Glutamatergic neuron (in vitro differentiated cells): ENCODE data around the gene AVPI1. TPM values are rescaled to one million over a fixed set of nuclear protein-coding genes. Genes with fewer than 3 reads are reported as not detected.
"Not testable (repeated sequence)": the region's sequence is repeated elsewhere in the genome, so short reads cannot be mapped to it uniquely, and the experiment has no call there.

Source experiments
- DNase-seq: peaks from one replicate; pipeline ENCODE4 v3.0.0; 2022
- H3K27ac Mint-ChIP-seq: one replicate; pipeline ENCODE4 v1.8.0; 2020; ENCODE audit warnings: mild to moderate bottlenecking, mixed read lengths, inconsistent platforms; ENCODE audit not compliant: unreplicated experiment
- H3K27me3 Mint-ChIP-seq: one replicate; pipeline ENCODE4 v1.8.0; 2020; ENCODE audit warnings: mild to moderate bottlenecking, moderate library complexity, mixed read lengths, inconsistent platforms; ENCODE audit not compliant: unreplicated experiment
- H3K36me3 Mint-ChIP-seq: one replicate; pipeline ENCODE4 v1.8.0; 2020; ENCODE audit warnings: mild to moderate bottlenecking, mixed read lengths, inconsistent platforms; ENCODE audit not compliant: unreplicated experiment
- H3K4me1 Mint-ChIP-seq: one replicate; pipeline ENCODE4 v1.8.0; 2020; ENCODE audit warnings: mild to moderate bottlenecking, low read depth, mixed read lengths, inconsistent platforms; ENCODE audit not compliant: unreplicated experiment
- H3K4me3 Mint-ChIP-seq: one replicate; pipeline ENCODE4 v1.8.0; 2020; ENCODE audit warnings: mild to moderate bottlenecking, mixed read lengths, inconsistent platforms; ENCODE audit not compliant: unreplicated experiment
- H3K9me3 Mint-ChIP-seq: one replicate; pipeline ENCODE4 v1.8.0; 2020; ENCODE audit warnings: mild to moderate bottlenecking, moderate library complexity, mixed read lengths, inconsistent platforms; ENCODE audit not compliant: unreplicated experiment
- CTCF ChIP-seq: fragments of 200-600 bp; sonication (generic); IDR thresholded peaks from one replicate; pipeline ENCODE4 v1.5.0; 2021; ENCODE audit not compliant: partially characterized antibody, unreplicated experiment
- total RNA-seq: library from RNA; stranded (reverse); fragmentation: NEBNext Ultra II Directional; extraction: Animal tissue kit (Norgen Biotek cat#: 25700); gene quantifications from one replicate; pipeline ENCODE4 v1.2.1, GENCODE V29; 2021; ENCODE audit not compliant: unreplicated experiment

AVPI1 gene
- total RNA-seq, 1 donor from 2014 or later = 4.5 TPM

GRCh38 chr10:97656777-97657176 lies 30.3 kb downstream of the AVPI1 start:
- TF ChIP-seq CTCF = no peak
- Mint-ChIP-seq H3K4me1 (peaks cover 7% of the 10 kb centered on the region), H3K4me3 (no peak overlapping the region), H3K27me3 (peaks cover 4% of the 10 kb centered on the region), H3K36me3 (no peaks in the 10 kb centered on the region), H3K27ac (no peak overlapping the region), H3K9me3 (no peaks in the 10 kb centered on the region)
- no peak for DNase-seq

GRCh38 chr10:97651773-97652172 lies 35.3 kb downstream of the AVPI1 start:
- peaks cover 6% of the 10 kb centered on the region for H3K4me1 Mint-ChIP-seq
- no peak for TF ChIP-seq CTCF
- H3K4me3 Mint-ChIP-seq = no peak overlapping the region
- no peak for DNase-seq
- H3K27ac Mint-ChIP-seq = no peak overlapping the region
- H3K9me3 Mint-ChIP-seq = no peaks in the 10 kb centered on the region
- no peaks in the 10 kb centered on the region for H3K27me3 Mint-ChIP-seq
- no peaks in the 10 kb centered on the region for H3K36me3 Mint-ChIP-seq

- no peak for DNase-seq
- Mint-ChIP-seq H3K36me3 (no peaks in the 10 kb centered on the region), H3K4me1 (peaks cover 6% of the 10 kb centered on the region), H3K27me3 (no peaks in the 10 kb centered on the region), H3K27ac (no peak overlapping the region), H3K4me3 (no peak overlapping the region), H3K9me3 (no peaks in the 10 kb centered on the region)
- no peak for TF ChIP-seq CTCF
Observed at GRCh38 chr10:97650726-97651125, 36.3 kb downstream of the AVPI1 start.

- H3K36me3 Mint-ChIP-seq, H3K27ac Mint-ChIP-seq, DNase-seq, H3K4me1 Mint-ChIP-seq, H3K9me3 Mint-ChIP-seq, H3K4me3 Mint-ChIP-seq, H3K27me3 Mint-ChIP-seq: not testable (repeated sequence)
Observed at GRCh38 chr10:97649405-97649750, 37.7 kb downstream of the AVPI1 start.

GRCh38 chr10:97648562-97649404 lies 38.3 kb downstream of the AVPI1 start:
- H3K27ac Mint-ChIP-seq = peak overlapping the region; percentile 22
- DNase-seq = no peak
- TF ChIP-seq CTCF = no peak
- no peaks in the 10 kb centered on the region for H3K36me3 Mint-ChIP-seq
- H3K9me3 Mint-ChIP-seq = no peaks in the 10 kb centered on the region
- no peaks in the 10 kb centered on the region for H3K27me3 Mint-ChIP-seq
- no peak overlapping the region for H3K4me3 Mint-ChIP-seq
- peaks cover 6% of the 10 kb centered on the region for H3K4me1 Mint-ChIP-seq
